CD4-positive, alpha-beta T cell treated with Interleukin-17A for 1 hour (primary cell): ENCODE measurements around the gene ESYT2.

Source experiments
- DNase-seq: peaks from one replicate; pipeline ENCODE4 v3.0.0-alpha.2; 2020

Gene ESYT2

DNA sequence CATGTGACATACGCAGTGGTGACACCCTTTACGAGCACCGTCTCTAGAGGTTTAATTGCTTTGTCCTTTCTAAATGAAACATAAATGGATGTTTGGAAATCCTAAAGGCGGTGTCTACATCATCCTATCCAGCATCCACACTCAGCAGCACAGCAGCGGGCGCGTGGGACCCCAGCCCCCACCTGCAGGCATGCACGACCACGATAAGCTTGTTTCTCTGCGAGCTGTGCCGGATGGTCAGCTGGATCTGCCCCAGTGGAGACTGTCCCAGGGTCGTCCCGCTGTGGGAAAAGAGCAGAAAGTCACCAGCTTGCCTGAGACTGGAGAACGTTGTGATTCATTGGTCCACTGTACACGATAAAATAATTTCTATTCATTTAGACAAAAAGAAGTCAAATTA is 90.5 kb downstream of the ESYT2 start:
- DNase-seq, result no peak

DNA sequence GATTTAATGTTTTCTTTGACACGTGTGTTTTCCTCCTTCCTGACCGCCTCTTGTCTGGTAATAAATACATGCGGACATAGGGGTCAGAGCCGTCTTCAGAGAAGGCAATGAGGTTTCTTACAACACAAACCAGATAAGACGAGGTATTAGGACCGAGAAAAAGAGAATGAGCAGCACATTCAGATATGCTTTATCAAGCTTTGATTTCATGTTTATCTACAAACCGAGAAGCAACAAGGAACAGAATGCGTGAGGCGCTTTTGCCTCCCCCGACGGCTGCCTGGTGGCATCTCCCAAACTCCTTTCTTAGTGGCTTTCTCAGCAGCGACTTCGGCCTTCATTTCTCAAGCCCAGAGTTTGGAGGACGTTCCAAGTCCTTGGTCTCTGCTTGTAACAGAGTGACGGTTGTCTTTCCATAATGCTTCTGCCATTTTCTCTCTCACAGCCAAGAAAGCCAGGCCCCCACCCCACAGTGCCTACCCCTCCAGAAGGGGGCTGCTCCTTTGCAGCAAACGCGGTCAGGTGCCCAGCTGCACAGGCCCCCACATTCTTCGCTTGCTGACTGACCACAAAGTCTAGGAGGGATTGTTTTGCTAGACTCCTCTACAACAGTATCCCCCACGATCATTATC is 92.1 kb downstream of the ESYT2 start:
- DNase-seq, result no peak

DNA sequence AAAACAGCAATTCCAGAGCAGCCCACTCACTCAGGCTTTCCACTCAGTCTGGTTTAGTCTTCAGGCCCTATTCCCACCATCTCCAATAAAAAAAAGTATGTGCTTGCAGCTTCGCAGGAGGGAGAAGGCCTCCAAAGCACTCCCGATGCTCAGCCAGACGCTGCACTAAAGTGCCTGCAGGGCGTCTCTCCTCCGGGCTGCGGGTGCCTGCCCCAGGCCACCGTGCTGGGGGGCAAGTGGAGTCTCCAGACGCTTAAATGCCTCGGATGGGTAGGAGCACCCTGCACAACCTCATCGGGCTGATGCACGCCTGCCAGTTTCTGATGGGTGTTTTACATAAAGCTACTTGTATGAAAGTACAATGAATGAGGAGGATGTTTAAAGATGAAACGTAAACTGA is 93.4 kb downstream of the ESYT2 start:
- no peak for DNase-seq

DNA sequence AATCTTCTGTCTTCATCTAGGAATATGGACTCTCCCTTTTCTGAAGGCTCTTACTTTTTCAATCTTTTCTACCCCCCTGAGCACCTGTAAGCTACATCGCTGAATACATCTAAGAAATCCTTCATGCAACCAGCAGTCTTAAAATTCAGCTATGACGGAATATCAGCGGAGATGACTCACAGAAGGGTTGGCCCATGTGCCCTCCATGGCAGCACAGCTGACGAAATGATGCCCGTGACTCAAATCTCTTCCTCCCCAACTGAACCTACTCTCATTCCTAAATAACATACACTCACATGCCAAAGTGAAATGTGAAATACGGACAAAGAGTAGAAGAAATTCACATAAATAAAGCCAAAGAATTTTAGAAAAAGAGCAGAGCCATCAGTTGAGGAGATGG is 94.4 kb downstream of the ESYT2 start:
- no peak for DNase-seq

DNA sequence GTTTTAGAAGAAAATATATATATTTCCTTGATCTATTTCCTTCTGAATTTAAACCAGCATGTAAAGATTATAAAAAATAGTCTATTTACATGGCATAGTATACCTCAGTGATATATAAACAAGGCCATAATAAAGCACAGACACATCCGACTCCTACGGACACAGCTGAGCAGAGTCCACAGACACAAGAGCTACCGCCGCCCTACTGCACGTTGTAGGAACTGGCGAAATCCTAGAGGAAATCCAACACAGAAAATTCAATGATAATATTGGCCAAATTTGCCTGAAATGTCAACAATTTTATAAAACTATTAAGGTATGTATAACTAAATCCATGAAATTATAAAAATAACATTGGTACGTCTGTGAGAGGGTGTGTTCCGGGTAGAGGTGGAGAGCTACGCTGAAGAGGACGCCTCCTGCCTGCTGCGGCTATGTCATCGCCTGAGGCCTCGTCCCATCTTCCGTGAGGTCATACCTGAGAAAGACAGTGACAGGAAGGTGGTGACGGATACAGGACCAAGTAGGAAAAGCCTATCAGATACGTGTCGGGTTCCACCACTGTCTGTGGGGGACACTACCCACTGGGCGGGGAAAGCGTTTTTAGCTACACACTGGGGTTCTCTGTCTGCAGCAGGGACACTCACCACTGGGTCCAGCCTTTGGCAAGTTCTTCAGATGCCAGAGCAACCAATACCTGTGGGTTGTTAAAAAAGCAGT is 95.4 kb downstream of the ESYT2 start:
- DNase-seq, result no peak

DNA sequence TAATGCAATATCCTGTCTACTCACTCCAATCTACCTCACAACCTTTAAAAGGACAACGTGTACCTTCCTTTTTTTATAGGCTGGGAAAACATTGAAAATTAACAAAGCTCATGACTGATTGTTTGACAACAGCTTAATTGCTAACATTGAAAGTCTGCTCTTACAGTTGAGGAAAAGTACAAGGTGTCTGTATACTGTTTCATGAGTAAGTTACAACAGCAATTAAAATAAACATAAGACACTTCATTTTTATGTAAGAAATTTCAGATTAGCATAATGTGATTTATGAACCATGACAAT is 96.1 kb downstream of the ESYT2 start:
- DNase-seq, result no peak

DNA sequence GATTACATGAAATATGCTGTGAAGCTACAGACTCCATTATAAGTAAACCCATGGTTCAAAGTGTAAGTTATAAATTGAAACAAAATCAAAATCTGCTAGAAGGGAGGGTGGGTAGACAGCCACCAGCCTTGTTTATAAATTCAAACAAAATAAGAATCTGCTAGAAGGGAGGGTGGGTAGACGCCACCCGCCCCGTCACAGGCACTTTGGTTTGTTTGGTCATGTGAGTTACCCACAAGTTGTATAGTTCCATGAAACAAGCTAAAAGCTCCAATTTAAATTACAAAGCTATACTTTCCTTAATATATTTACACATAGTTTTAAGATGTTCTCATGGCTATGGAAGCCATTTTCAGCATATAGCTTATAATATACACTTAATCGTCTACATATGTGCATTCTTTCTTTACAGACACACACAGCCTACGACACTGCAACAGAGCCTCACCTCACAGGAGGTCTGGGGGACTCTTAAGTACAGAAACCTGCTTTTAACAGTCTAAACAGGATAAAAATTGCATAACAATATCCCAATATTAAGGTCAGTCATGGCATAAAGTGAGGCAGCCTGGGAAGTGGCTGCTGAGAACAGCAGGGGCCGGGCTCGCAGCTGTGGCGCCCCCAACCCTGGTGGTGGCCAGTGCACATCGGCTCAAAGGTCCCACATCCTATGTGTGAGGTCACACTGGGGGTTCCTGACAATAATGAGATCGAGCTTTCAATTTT is 96.7 kb downstream of the ESYT2 start:
- DNase-seq, result no peak

DNA sequence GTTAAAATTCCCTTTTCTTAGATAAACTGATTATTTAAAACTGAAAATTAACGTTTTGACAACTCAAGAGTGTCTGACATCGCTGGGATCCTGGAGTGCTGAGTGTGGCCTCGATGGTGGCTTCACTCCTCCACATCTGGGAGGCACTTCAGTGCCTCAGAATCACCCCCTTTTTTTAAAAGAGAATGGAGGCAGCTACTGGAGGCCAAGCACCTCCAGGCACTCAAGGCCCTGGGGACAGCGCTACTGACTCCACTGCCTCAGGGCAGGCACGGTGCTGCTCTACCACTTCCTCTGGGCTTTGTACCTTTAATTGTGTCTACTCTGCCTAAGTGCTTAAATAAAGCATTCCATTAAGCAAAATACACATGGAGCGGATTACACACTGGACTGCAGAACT is 97.5 kb downstream of the ESYT2 start:
- DNase-seq, result no peak

DNA sequence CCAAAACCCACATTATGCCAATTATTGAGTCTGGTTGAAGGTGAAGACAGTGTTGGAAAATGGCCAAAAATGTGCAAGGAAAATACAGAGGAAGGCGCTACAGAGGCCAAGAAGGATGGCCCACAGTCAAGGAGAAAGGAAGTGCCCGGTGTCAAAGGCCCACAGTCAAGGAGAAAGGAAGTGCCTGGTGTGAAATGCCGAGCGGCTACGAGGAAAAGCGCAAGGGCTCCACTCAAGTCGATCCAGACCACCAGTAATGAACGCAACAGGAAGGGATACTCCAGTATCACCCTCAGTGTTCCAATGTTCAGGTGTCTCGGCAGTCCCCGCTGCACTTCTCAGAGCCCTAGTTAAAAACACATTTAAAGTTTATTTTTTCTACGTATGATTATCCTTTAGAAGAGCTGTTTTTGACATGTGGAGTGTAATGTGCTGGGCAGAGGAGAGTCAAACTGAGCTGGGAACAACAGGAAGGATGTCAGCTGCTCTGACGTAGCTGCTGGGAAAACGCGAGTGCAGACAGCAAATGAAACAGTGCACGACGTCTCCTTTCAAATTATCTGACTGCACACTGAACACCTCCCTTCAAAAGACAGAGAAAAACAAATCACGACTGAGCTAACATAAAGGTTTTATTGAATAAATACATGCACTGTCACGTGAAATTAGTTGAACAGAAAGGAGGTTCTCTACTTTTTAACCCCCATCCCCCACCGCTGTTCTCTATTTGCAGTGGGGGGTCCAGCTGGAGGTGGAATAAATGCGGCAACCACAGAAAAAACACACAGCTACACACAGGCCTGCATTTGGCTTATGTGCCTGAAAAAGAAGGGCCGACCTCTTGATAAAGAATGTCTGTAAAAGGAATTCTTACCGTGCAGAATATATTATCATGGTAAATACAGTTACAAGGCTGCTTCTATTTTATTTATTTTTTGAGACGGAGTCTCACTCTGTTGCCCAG is 98.6 kb downstream of the ESYT2 start:
- DNase-seq, result no peak

DNA sequence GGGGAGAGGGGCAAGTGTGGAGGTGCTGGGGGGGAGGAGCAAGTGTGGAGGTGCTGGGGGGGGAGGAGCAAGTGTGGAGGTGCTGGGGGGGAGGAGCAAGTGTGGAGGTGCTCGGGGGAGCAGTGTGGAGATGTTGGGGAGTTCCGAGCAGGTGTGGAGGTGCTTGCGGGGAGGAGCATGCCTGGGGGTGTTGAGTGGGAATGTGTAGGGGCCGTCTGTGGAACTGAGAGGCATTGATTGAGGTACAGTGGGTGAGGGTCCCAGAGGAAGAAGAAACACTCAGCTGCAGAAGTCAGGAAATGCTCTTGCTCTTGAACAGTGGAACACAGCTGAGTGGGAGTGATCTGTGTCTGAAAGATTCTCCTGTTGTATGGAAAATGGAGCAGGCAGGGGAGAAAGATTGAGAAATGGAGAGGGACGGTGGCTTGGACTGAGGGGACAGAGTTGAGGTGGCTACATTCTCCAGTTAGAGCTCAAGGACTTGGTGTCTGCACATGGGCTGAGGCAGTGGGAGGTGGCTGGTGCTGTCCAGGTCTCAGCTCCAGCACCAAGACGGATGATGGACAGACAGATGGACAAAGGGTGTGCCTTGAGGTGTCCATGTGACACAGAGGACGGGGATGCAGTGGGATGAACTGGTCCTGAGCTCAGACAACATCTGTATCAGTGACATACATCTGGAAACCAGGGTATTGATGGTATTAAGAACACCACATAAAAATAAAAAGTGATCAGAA is 99.5 kb downstream of the ESYT2 start:
- no peak for DNase-seq

DNA sequence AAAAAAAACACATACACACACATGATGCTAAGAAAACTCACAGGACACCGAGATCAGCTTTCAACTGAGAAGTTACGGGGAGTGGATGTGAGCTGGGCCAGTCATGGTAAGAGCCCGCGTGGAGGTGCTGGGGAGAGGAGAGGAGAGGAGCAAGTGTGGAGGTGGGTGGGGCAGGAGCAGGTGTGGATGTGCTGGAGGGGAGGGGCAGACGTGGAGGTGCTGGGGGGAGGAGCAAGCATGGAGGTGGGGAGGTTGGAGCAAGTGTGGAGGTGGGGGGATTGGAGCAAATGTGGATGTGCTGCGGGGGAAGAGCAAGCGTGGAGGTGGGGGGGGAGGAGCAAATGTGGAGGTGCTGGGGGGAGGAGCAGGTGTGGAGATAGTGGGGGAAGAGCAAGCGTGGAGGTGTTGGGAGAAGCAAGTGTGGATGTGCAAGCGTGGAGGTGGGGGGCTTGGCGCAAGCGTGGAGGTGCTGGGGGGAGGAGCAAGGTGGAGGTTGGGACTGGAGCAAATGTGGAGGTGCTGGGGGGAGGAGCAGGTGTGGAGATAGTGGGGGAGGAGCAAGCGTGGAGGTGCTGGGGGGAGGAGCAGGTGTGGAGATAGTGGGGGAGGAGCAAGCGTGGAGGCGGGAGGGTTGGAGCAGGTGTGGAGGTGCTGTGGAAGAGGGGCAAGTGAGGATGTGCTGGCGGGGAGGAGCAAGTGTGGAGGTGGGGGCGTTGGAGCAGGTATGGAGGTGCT is 100.2 kb downstream of the ESYT2 start:
- DNase-seq, result no peak

DNA sequence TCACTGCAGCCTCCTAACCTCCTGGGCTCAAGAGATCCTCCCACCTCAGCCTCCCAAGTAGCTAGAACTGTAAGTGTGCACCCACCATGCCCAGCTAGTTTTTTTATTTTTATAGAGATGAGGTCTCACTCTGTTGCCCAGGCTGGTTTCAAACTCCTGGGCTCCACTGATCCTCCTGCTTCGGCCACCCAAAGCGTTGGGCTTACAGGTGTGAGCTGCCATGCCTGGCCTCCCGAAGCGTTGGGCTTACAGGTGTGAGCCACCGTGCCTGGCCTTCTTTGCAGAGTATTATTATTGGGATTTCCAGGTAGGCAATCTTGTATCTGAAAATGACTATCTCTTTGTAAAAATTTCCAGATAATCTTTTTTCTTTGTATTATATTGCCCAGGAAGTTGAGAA is 101.6 kb downstream of the ESYT2 start:
- no peak for DNase-seq

DNA sequence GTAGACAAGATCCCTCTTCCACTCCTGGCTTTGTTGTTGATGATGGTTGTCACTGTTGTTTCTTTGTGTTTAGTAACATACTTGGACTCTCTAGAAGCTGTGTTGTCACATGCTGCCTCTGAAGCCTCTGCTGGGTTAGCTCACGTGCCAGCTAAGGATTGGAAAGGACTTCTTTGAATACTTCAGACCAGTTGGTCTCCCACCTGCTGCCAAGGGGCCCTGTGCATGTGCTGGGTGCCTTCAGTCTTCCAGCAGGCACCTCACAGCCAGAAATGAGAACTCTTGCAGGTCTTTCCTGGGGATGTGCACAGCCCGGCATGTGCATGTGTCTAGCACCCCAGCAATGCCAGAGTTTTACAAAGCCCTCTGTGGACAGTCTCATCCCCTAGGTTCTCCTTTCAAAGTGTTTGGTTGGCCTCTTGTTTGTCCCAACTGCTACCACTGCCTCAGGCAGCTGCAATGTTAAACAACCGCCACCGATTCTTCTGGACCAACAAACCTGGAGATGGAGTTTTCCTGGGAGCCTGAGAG is 103.0 kb downstream of the ESYT2 start:
- DNase-seq, result no peak

DNA sequence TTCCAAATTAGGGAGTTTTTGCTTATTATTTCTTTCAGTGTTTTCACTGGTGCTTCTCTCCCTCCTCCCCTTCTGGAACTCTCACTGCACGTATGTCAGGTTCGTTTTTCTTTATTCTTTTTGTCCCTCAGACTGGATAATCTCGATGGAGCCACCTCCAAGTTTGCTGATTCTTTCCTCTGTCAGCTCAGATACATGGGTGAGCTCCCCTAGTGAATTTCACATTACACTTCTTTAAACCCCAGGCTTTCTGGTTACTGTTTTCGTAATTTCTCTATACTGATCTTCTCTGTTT is 103.9 kb downstream of the ESYT2 start:
- no peak for DNase-seq

DNA sequence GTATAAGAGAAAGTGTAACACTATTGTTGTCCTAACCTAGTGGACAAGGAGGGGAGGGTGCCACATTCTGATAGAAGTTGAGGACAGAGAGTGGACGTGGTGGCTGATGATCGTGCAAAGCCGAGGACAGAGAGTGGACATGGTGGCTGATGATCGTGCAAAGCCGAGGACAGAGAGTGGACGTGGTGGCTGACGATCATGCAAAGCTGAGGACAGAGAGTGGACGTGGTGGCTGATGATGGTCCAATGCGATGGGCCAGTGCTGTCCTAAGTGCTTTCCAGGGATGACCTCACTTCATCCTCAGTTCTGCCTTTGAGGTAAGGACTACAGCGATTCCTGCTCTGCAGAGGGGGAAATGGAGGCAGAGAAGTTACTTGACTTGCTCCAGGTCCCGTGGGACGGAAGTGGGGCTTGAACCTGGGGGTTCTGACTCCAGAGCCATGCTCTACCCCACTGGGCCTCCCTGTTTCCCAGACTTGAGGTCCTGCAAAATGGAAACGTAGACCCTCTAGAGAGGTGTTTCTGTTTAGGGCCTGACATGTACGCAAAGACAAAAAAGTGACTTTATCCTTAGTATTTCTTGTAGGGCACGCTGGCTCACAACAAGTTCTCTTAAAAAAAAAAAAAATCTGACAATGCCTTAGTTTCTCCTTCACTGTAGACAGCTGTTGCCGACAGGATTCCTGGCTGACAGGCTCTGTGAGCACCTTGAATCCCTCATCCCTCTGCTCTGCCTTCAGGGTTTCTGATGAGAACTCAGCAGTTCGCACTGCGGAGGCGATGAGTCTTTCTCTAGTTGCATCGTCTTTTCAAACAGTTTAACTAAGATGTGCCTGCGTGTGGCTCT is 104.4 kb downstream of the ESYT2 start:
- DNase-seq, result no peak

DNA sequence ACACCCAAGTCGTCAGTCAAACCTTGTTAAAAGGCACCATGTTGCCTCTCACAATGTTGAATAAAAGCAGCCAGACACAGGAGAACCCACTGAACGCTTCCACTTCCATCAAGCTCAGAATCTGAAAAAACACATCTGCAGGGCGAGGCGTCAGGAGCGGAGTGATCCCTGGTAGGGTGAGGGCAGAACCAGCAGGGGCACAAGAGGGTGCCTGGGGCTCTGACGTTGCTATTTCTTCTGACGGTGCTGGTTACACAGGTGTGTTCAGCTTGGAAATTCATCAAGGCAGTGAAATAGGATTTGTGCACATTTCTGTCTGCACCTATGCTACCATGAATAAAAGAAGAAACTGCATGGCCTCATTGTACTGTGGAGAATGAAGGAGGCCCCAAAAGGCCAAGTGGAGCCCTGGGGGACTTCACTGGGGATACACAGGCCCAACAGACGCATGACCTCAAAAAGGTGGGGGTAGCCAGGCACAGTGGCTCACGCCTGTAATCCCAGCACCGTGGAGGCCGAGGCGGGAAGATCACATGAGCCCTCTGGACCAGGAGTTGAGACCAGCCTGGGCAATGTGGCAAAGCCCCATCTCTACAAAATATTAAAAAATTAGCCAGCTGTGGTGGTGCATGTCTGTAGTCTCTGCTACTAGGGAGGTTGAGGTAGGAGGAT is 105.5 kb downstream of the ESYT2 start:
- no peak for DNase-seq

DNA sequence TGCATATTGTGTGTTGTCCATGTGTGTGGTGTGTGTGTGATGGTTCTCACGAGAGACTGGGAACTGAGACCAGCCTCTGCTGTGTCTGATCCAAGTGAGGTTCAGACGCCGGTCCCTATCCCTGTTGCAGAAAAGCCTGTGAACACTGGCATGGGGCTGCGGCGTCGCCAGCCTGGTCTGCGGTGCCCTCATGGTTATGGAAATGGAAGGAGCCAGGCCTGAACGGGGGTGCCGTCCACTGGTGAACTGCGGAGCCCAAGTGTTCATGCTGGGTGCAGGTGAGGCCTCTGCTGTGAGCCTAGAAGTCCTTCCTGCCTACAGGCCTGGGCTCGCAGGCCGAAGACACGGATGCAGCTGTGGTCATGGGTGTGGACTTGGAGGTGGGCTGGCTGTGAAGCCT is 106.0 kb downstream of the ESYT2 start:
- no peak for DNase-seq

DNA sequence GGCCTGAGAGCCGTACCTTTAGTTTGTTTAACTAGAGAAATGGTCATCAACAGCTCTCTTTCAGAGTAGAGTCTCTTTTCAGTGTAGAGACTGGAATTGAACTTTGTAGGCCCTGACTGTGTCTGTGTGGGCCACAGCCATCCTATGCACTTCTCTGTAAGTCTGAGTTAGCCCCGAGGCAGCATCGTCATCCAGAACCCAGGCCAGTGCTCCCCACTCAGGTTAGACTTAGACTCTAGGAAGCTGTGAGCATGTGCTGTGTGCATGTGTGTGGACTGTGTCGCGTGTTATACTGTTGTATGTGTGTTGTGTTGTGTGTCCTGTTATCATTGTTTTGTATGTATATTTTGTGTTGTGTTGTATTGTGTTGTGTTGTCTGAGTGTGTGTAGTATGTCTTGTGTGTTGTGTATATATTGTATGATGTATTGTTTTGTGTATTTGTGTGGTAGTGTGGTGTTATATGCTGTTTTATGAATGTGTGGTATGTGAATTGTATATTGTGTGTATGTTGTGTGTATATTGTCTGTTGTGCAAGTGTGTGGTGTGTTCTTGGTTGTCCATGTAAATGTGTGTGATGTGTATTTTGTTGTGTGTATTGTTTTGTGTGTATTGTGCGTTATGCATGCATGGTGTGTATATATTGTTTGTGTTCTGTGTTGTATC is 106.6 kb downstream of the ESYT2 start:
- no peak for DNase-seq

DNA sequence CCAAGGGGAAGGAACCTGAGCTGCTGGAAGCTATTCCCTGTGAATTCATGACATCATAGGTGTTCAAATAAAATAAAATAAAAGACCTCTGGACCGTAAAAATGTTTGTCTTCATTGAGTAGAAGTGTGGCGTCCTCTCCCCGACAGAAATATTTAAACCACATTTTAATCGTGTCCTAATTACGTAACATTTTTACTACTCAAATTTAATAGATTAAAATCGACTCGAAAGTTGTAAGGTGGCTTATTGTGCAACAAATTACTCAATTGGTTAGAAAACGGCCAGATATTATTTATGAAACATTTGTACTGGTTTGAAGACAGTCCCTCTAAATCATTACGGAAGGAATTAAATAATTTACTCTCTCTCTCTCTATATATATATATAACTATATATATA is 109.2 kb downstream of the ESYT2 start:
- DNase-seq, result no peak

DNA sequence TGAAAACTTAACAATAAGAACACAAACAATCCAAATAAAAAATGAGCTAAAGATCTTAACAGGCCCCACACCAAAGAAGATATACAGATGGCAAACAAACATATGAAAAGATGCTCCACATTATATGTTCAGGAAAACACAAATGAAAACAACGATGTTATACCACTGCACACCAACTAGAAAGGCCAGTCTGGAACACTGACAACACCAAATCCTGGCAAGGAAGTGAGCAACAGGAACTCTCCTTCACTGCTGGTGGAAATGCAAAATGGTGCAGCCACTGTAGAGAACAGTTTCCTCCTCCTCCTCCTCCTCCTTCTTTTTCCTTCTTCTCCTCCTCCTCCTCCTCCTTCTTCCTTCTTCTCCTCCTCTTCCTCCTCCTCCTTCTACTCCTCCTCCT is 112.5 kb downstream of the ESYT2 start:
- no peak for DNase-seq
